Measurements from ENCODE around the gene TRMT11. TPM values are rescaled to one million over a fixed set of nuclear protein-coding genes. Genes with fewer than 3 reads are reported as not detected.
"Not testable (repeated sequence)": the region's sequence is repeated elsewhere in the genome, so short reads cannot be mapped to it uniquely, and the experiment has no call there.

TRMT11 gene
- total RNA-seq, 1 experiment from 2014 or later, result 24.2 TPM

- DNase-seq, result no peak
- Histone ChIP-seq H3K79me2 (ENCODE audit: low read depth) (no peaks in the 10 kb centered on the region), H2AFZ (no peak overlapping the region), H3F3A (ENCODE audit: insufficient read depth, low read depth) (peaks cover 24% of the 10 kb centered on the region), H3K4me3 (no peak overlapping the region), H3K4me2 (no peak overlapping the region), H3K27ac (peak overlapping the region; percentile 98), H3K27me3 (ENCODE audit: insufficient read depth, low read depth) (no peaks in the 10 kb centered on the region), H3K36me3 (ENCODE audit: low read depth) (no peaks in the 10 kb centered on the region), H3K9me2 (ENCODE audit: insufficient read depth) (no peaks in the 10 kb centered on the region), H3K9me3 (ENCODE audit: insufficient read depth, low read depth) (no peaks in the 10 kb centered on the region), H3K4me1 (replicated peaks; ENCODE audit: insufficient read depth) (peaks cover 50% of the 10 kb centered on the region), H4K20me1 (ENCODE audit: insufficient read depth) (no peaks in the 10 kb centered on the region)
- ChIA-PET POLR2A (ENCODE audit: unreplicated experiment) (interaction anchor here (0.6 kb wide), 1 partner anchor 159 kb away, joined by 6 read pairs; no protein-coding TSS in a partner anchor), CTCF (no interaction called here)
- BruUV-seq (replicated peaks), result no TSS peak
- intact Hi-C loops (cut with micrococcal nuclease; ENCODE audit: unreplicated experiment), result loop anchor here (10.0 kb wide), 1 partner anchor 754 kb away; no protein-coding TSS in a partner anchor
- TF ChIP-seq CTCF (conservative IDR thresholded peaks at IDR 0.05) (no peak), EZH2 (IDR thresholded peaks at IDR 0.05; ENCODE audit: low read depth) (no peak)
These were observed 37.3 kb upstream of the TRMT11 start for GRCh38 chr6:125949069-125949468.

GRCh38 chr6:125950293-125950692, 36.0 kb upstream of the TRMT11 start:
- TF ChIP-seq EZH2 (IDR thresholded peaks at IDR 0.05; ENCODE audit: low read depth), result no peak
- no peak for TF ChIP-seq CTCF (conservative IDR thresholded peaks at IDR 0.05)
- BruUV-seq (replicated peaks), result no TSS peak
- no peak overlapping the region for H2AFZ ChIP-seq
- no peak overlapping the region for H3K4me3 ChIP-seq
- ChIA-PET CTCF (no interaction called here), POLR2A (ENCODE audit: unreplicated experiment) (interaction anchor here (0.6 kb wide), 2 partner anchors 16 to 31 kb away, joined by 3 to 6 read pairs; no protein-coding TSS in a partner anchor)
- H3K4me2 ChIP-seq, result no peak overlapping the region
- no peaks in the 10 kb centered on the region for H3K36me3 ChIP-seq (ENCODE audit: low read depth)
- no peaks in the 10 kb centered on the region for H3K27me3 ChIP-seq (ENCODE audit: insufficient read depth, low read depth)
- intact Hi-C loops (cut with micrococcal nuclease; ENCODE audit: unreplicated experiment), result no loop called here
- DNase-seq, result peak; percentile 33 to 67
- H3K79me2 ChIP-seq (ENCODE audit: low read depth), result no peaks in the 10 kb centered on the region
- no peak overlapping the region for H3K27ac ChIP-seq
- H3K4me1 ChIP-seq (replicated peaks; ENCODE audit: insufficient read depth), result peaks cover 38% of the 10 kb centered on the region
- H3K9me2 ChIP-seq (ENCODE audit: insufficient read depth), result no peaks in the 10 kb centered on the region
- H3K9me3 ChIP-seq (ENCODE audit: insufficient read depth, low read depth), result no peaks in the 10 kb centered on the region
- no peaks in the 10 kb centered on the region for H4K20me1 ChIP-seq (ENCODE audit: insufficient read depth)
- peaks cover 18% of the 10 kb centered on the region for H3F3A ChIP-seq (ENCODE audit: insufficient read depth, low read depth)

GRCh38 chr6:125950716-125951115, 35.6 kb upstream of the TRMT11 start:
- H2AFZ ChIP-seq; H4K20me1 ChIP-seq (ENCODE audit: insufficient read depth); BruUV-seq (replicated peaks); H3K9me3 ChIP-seq (ENCODE audit: insufficient read depth, low read depth); H3K4me2 ChIP-seq; H3K27me3 ChIP-seq (ENCODE audit: insufficient read depth, low read depth); H3K36me3 ChIP-seq (ENCODE audit: low read depth); H3K27ac ChIP-seq; H3K9me2 ChIP-seq (ENCODE audit: insufficient read depth); CTCF ChIA-PET; H3K4me3 ChIP-seq; intact Hi-C loops (cut with micrococcal nuclease; ENCODE audit: unreplicated experiment); H3K79me2 ChIP-seq (ENCODE audit: low read depth): not testable (repeated sequence)
- POLR2A ChIA-PET (ENCODE audit: unreplicated experiment), result interaction anchor here (0.6 kb wide), 1 partner anchor 17 kb away, joined by 6 read pairs; no protein-coding TSS in a partner anchor
- Histone ChIP-seq H3K4me1 (replicated peaks; ENCODE audit: insufficient read depth) (peaks cover 34% of the 10 kb centered on the region), H3F3A (ENCODE audit: insufficient read depth, low read depth) (peaks cover 14% of the 10 kb centered on the region)
- DNase-seq, result peak in 1 of 2 experiments; percentile 33

- ChIA-PET CTCF (no interaction called here), POLR2A (ENCODE audit: unreplicated experiment) (interaction anchor here (0.5 kb wide), 1 partner anchor 33 kb away, joined by 3 read pairs; no protein-coding TSS in a partner anchor)
- no peaks in the 10 kb centered on the region for H3K27me3 ChIP-seq (ENCODE audit: insufficient read depth, low read depth)
- H3K9me3 ChIP-seq (ENCODE audit: insufficient read depth, low read depth), result no peaks in the 10 kb centered on the region
- no peaks in the 10 kb centered on the region for H3K36me3 ChIP-seq (ENCODE audit: low read depth)
- no TSS peak for BruUV-seq (replicated peaks)
- H3K4me3 ChIP-seq, result no peak overlapping the region
- no peaks in the 10 kb centered on the region for H3K9me2 ChIP-seq (ENCODE audit: insufficient read depth)
- intact Hi-C loops (cut with micrococcal nuclease; ENCODE audit: unreplicated experiment), result no loop called here
- peaks cover 34% of the 10 kb centered on the region for H3K4me1 ChIP-seq (replicated peaks; ENCODE audit: insufficient read depth)
- peaks cover 10% of the 10 kb centered on the region for H3F3A ChIP-seq (ENCODE audit: insufficient read depth, low read depth)
- H3K27ac ChIP-seq, result no peak overlapping the region
- no peaks in the 10 kb centered on the region for H4K20me1 ChIP-seq (ENCODE audit: insufficient read depth)
- no peak overlapping the region for H2AFZ ChIP-seq
- TF ChIP-seq CTCF (conservative IDR thresholded peaks at IDR 0.05), result no peak
- TF ChIP-seq EZH2 (IDR thresholded peaks at IDR 0.05; ENCODE audit: low read depth), result no peak
- no peak for DNase-seq
- H3K79me2 ChIP-seq (ENCODE audit: low read depth), result no peaks in the 10 kb centered on the region
- no peak overlapping the region for H3K4me2 ChIP-seq
These were observed 35.0 kb upstream of the TRMT11 start for GRCh38 chr6:125951323-125951722.

Measured in PC-9 (cell line).